HepG2 (cell line): ENCODE results near the gene CCL22. TPM values are rescaled to one million over a fixed set of nuclear protein-coding genes. Genes with fewer than 3 reads are reported as not detected.

ENCODE experiments used
- ATAD3A ChIP-seq: sonication (generic); formaldehyde crosslinking; IDR thresholded peaks from 2 replicates; pipeline ENCODE4 v1.4.0; 2020; ENCODE audit warnings: missing genetic modification reagents
- CSRNP1 ChIP-seq: sonication (generic); formaldehyde crosslinking; IDR thresholded peaks from 2 replicates; pipeline ENCODE4 v1.8.1; 2023; ENCODE audit warnings: mild to moderate bottlenecking, missing genetic modification reagents
- HMGXB4 ChIP-seq, 2 experiments: sonication (generic) in 1 of 2; formaldehyde crosslinking in 1 of 2; IDR thresholded peaks; 2 replicates each; pipeline versions ENCODE4 v1.4.0 to v1.6.1; 2018 to 2020; ENCODE audit warnings: missing genetic modification reagents in 2 of 2, borderline replicate concordance in 1 of 2, low read depth in 1 of 2, mild to moderate bottlenecking in 1 of 2, missing biosample characterization in 1 of 2
- NCOR1 ChIP-seq: fragments of 200-600 bp; sonication (generic); IDR thresholded peaks from 2 replicates; pipeline ENCODE4 v1.7.0; 2017; ENCODE audit warnings: antibody characterized with exemption, low read length, borderline replicate concordance
- SIN3B ChIP-seq: fragments of 150-350 bp; IDR thresholded peaks from 2 replicates; pipeline ENCODE4 v1.6.1; 2014; ENCODE audit warnings: low read length
- SIX1 ChIP-seq: sonication (generic); formaldehyde crosslinking; IDR thresholded peaks from 2 replicates; pipeline ENCODE4 v1.4.0; 2020; ENCODE audit warnings: missing genetic modification reagents, borderline replicate concordance
- TCF7L2 ChIP-seq: IDR thresholded peaks from 2 replicates; pipeline ENCODE4 v1.6.1; 2011; ENCODE audit warnings: mild to moderate bottlenecking, low read depth, low read length, moderate library complexity
- ZNF224 ChIP-seq: sonication (generic); formaldehyde crosslinking; IDR thresholded peaks from 2 replicates; pipeline ENCODE4 v1.5.0; 2020; ENCODE audit warnings: mild to moderate bottlenecking, missing genetic modification reagents
- ZNF232 ChIP-seq: sonication (generic); formaldehyde crosslinking; IDR thresholded peaks from 2 replicates; pipeline ENCODE4 v1.4.0; 2020; ENCODE audit warnings: missing genetic modification reagents, borderline replicate concordance
- ZNF343 ChIP-seq: sonication (generic); formaldehyde crosslinking; IDR thresholded peaks from 2 replicates; pipeline ENCODE4 v1.4.0; 2020; ENCODE audit warnings: mild to moderate bottlenecking, missing genetic modification reagents
- ZNF383 ChIP-seq: sonication (generic); formaldehyde crosslinking; IDR thresholded peaks from 2 replicates; pipeline ENCODE4 v1.4.0; 2020; ENCODE audit warnings: missing genetic modification reagents, mild to moderate bottlenecking, borderline replicate concordance
- ZNF501 ChIP-seq: sonication (generic); formaldehyde crosslinking; IDR thresholded peaks from 2 replicates; pipeline ENCODE4 v1.5.1; 2020; ENCODE audit warnings: mild to moderate bottlenecking, moderate library complexity, missing genetic modification reagents
- ZNF556 ChIP-seq: sonication (generic); formaldehyde crosslinking; IDR thresholded peaks from 2 replicates; pipeline ENCODE4 v1.4.0; 2020; ENCODE audit warnings: mild to moderate bottlenecking, missing genetic modification reagents, borderline replicate concordance
- ZNF710 ChIP-seq: sonication (generic); formaldehyde crosslinking; IDR thresholded peaks from 2 replicates; pipeline ENCODE4 v1.5.0; 2020; ENCODE audit warnings: mild to moderate bottlenecking, missing genetic modification reagents, borderline replicate concordance
- ZNF839 ChIP-seq: sonication (generic); formaldehyde crosslinking; IDR thresholded peaks from 2 replicates; pipeline ENCODE4 v1.4.0; 2020; ENCODE audit warnings: missing genetic modification reagents, mild to moderate bottlenecking, borderline replicate concordance
- ZNF841 ChIP-seq: sonication (generic); formaldehyde crosslinking; IDR thresholded peaks from 2 replicates; pipeline ENCODE4 v1.8.1; 2023; ENCODE audit warnings: missing genetic modification reagents, borderline replicate concordance
- ZSCAN31 ChIP-seq: sonication (generic); formaldehyde crosslinking; IDR thresholded peaks from 2 replicates; pipeline ENCODE4 v1.5.0; 2020; ENCODE audit warnings: low read depth, mild to moderate bottlenecking, missing genetic modification reagents
- polyA plus RNA-seq, 8 experiments: library from polyadenylated mRNA; depleted of rRNA in 3 of 8; stranded (reverse) in 7 of 8; unstranded in 1 of 8; fragments of >200 nt; fragmentation: Illumina TruSeq in 4 of 8; extraction: Trizol in 4 of 8; gene quantifications; 2 replicates each; pipeline versions ENCODE4 v1.2.1 to v1.2.3, GENCODE V29; 2011 to 2016; ENCODE audit warnings: low read depth in 4 of 8, missing spikeins in 1 of 8, mixed read lengths in 1 of 8; ENCODE audit not compliant: insufficient read depth in 1 of 8
- total RNA-seq, 5 experiments: library from RNA; depleted of rRNA; stranded (reverse); fragments of >200 nt; fragmentation: Illumina TruSeq; extraction: Trizol; gene quantifications; 2 replicates each; pipeline ENCODE4 v1.2.3, GENCODE V29; 2016; ENCODE audit warnings: low read depth in 1 of 5
- TF ChIP-seq, protein P1 (sequence below): IDR thresholded peaks from 2 replicates; pipeline ENCODE4 v1.6.1; 2016
- TF ChIP-seq, protein P2 (sequence below): sonication (generic); formaldehyde crosslinking; IDR thresholded peaks from 2 replicates; pipeline ENCODE4 v1.4.0; 2020; ENCODE audit warnings: missing genetic modification reagents, borderline replicate concordance

The CCL22 gene
- total and polyA plus RNA-seq, 2 of the 13 experiments (the other 11 are each of a cell fraction or from before 2014, with no cell fraction given) = not detected

- no peak for TF ChIP-seq ZNF710
- peak; percentile 10; the same call in 1 of the 2 replicates for TF ChIP-seq ZNF232 (CRISPR knock-in tag)
- no peak for TF ChIP-seq CSRNP1 (CRISPR knock-in tag)
- TF ChIP-seq SIX1 (CRISPR knock-in tag) = no peak; the same call in 1 of the 2 replicates
- no peak for TF ChIP-seq ZNF556 (CRISPR knock-in tag)
- TF ChIP-seq ATAD3A (CRISPR knock-in tag) = no peak
- TF ChIP-seq, protein P1, sequence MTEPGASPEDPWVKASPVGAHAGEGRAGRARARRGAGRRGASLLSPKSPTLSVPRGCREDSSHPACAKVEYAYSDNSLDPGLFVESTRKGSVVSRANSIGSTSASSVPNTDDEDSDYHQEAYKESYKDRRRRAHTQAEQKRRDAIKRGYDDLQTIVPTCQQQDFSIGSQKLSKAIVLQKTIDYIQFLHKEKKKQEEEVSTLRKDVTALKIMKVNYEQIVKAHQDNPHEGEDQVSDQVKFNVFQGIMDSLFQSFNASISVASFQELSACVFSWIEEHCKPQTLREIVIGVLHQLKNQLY (CRISPR knock-in tag) = peak; percentile 93; the same call in 1 of the 2 replicates
- TF ChIP-seq ZNF501 (CRISPR knock-in tag) = no peak
- 0 out of 2 replicates have a peak, but pooled peaks have one; percentile 13 for TF ChIP-seq ZNF839 (CRISPR knock-in tag)
- TF ChIP-seq, protein P2, sequence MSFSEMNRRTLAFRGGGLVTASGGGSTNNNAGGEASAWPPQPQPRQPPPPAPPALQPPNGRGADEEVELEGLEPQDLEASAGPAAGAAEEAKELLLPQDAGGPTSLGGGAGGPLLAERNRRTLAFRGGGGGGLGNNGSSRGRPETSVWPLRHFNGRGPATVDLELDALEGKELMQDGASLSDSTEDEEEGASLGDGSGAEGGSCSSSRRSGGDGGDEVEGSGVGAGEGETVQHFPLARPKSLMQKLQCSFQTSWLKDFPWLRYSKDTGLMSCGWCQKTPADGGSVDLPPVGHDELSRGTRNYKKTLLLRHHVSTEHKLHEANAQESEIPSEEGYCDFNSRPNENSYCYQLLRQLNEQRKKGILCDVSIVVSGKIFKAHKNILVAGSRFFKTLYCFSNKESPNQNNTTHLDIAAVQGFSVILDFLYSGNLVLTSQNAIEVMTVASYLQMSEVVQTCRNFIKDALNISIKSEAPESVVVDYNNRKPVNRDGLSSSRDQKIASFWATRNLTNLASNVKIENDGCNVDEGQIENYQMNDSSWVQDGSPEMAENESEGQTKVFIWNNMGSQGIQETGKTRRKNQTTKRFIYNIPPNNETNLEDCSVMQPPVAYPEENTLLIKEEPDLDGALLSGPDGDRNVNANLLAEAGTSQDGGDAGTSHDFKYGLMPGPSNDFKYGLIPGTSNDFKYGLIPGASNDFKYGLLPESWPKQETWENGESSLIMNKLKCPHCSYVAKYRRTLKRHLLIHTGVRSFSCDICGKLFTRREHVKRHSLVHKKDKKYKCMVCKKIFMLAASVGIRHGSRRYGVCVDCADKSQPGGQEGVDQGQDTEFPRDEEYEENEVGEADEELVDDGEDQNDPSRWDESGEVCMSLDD (CRISPR knock-in tag) = peak; percentile 96; the same call in 1 of the 2 replicates
- no peak for TF ChIP-seq SIN3B
- TF ChIP-seq ZNF224 (CRISPR knock-in tag) = 0 out of 2 replicates have a peak, but pooled peaks have one; percentile 1
- TF ChIP-seq NCOR1 = no peak
- TF ChIP-seq TCF7L2 = no peak
- no peak for TF ChIP-seq ZNF343 (CRISPR knock-in tag)
- TF ChIP-seq ZNF841 (CRISPR knock-in tag) = no peak
- TF ChIP-seq ZNF383 (CRISPR knock-in tag) = no peak
- peak; percentile 33; the same call in 1 of the 2 replicates for TF ChIP-seq ZSCAN31 (CRISPR knock-in tag)
- no peak; a peak in 2 of 4 replicates for TF ChIP-seq HMGXB4 (CRISPR knock-in tag; IDR thresholded peaks at IDR 0.05; ENCODE audit: borderline replicate concordance in 1 of 2, low read depth in 1 of 2)
Observed at GRCh38 chr16:57373117-57373947, 14.7 kb downstream of the CCL22 start (continued).
